GM18868 (cell line): ENCODE measurements around the gene KIAA0232.
"Not testable (repeated sequence)": the region's sequence is repeated elsewhere in the genome, so short reads cannot be mapped to it uniquely, and the experiment has no call there.

Experiments
- ATAC-seq: cut with Tn5 transposase; IDR thresholded peaks from one replicate; pipeline ENCODE4 v1.9.1; 2021; ENCODE audit warnings: mild to moderate bottlenecking, moderate library complexity; ENCODE audit not compliant: unreplicated experiment

Gene KIAA0232

GRCh38 chr4:6900181-6900812 is 117.8 kb downstream of the KIAA0232 start:
- ATAC-seq = no peak

- ATAC-seq = no peak
Observed at GRCh38 chr4:6900956-6901355, 118.4 kb downstream of the KIAA0232 start.

DNA sequence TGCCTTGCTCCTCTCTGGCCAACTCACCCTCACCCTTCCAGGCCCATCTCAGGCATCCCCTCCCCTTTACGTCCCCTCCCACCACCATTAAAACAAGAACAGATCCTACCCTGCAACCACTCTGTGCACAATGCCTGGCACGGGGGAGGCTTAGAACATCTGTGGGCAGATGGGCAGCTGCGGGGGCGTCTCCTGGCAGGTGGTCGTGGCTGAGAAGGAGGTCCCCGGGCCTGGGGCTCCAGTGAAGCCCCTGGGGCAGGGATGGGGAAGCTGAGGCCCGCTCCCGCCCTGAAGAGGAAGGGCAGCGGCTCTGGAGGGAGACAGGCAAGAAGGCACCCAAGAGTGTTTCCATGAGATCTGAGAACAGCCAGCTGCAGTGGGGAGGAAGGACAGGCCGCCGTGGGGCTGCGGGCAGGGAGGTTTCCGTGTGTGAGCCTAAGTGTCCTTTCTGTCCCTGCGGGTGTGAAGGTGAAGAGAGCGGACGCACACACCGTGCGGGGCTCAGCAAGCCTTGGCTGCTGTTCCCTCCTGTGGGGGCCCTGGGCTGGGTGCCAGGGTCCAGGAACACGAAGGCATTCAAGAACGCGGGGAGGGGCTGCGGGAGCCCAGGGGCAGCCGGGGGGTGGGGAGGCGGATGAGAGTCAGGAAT is 119.3 kb downstream of the KIAA0232 start:
- ATAC-seq = no peak

DNA sequence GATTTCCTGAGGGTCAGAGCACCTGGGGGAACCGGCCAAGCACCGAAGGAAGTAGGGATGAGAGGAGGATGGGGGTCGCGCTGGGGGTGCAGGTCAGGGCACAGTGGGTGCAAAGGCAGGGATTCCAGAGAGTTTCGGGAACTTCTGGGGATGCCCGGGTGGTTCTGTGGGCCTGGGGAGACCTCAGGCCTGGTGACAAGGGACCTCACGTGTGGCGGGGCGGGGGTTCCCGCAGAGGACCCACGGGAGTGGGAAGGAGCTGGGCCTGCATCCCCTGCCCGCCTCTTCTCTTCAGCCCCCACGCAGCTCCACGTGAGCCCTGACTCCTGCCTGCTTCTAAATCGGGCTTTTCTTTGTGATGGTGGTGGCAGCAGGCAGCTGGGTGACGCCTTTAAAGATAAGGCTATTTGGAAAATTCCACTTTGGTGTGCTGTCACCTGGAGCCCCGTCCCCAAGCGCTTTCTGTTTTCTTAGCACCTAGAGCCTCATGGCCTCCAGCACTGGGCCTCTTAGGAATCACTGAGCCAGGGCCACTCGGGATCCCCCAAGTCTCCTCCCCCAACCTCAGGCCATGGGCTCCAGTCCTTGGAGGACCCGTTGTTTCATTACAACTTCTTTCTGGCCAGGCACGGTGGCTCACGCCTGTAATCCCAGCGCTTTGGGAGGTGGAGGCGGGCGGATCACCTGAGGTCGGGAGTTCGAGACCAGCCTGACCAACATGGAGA is 120.0 kb downstream of the KIAA0232 start:
- ATAC-seq = no peak

DNA sequence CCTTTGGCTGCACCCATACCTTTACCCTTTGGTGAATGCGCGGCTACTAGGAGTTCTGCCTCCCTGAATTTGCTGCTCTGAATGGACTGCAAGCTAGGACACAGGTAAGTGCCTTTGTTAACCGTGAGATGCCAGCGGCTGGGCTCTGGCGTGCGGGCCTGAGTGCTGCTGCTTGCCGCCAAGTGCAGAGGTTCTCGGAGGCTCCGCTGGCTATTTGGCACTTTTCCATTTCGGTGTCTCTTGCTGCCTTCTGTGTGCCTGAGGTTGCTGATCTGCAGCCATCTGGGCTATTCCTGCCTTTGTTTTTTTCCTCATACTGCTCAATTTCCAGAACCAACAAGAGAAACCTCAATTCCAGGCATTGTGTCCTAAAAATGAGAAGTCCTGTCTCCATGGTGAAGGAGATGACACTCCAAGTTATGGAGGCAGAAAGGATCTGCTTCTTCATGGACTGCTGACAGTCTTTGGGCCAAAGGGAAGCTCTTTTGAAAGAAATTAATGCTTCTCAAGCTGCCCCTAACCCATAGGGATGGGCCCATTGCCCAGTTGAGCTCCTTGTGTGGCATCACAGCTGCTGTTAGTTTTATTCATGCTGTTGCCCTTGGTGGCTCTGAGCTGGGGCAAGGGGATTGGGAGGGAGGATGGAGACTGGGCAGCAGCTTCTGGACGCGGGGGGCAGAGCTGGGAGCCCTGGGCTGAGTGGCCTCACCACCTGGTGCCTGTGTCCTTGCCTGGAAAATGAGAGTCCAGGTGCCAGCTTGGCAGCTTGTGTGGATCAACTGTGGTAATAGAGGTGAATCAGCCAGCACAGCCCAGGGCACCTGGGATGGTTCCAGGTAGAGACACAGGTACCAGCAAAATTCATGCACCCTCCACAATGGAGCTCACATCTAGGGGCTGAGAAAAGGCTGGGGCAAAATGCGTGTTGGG is 123.3 kb downstream of the KIAA0232 start:
- ATAC-seq = no peak

GRCh38 chr4:6906486-6906885 is 124.0 kb downstream of the KIAA0232 start:
- not testable (repeated sequence) for ATAC-seq

GRCh38 chr4:6907658-6908191 is 125.2 kb downstream of the KIAA0232 start:
- no peak for ATAC-seq

DNA sequence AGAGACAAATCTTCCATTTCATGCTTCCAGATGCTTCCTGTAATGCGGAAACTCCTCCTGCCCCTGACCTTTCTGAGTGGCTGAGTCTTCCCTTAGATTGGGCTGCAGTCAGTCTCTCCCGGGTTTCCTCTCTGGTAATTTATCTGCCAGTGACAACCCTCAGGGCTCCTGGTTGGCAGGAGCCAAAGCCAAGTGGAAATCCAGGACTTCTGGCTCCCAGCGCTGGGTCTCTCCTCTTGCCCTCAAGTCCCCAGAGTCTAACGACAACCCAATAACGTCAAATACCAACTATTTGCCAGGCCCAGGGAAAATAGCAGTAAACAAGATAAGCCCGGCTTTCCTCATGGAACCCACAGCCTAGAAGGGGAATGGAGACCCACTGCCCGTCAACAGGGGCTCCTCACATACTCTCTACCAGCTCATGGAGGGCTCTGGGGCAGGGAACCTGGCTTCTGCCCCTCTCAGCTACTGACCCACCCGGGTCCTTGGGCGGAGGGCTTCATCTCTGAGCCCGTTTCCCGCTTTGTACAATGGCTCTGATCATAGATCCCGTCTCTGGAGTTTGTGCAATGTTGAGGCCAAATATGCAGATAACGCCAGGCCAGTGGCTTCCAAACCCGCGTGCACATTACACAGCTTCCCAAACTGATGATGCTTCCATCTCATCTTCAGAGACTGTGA is 126.0 kb downstream of the KIAA0232 start:
- ATAC-seq = no peak

GRCh38 chr4:6909113-6909969 is 126.8 kb downstream of the KIAA0232 start, which contains the start of gene TBC1D14:
Gene TBC1D14 (plus strand): TSS chr4:6909826. CDS start chr4:6923390, 13,564 bp downstream.
- peak; percentile 85 for ATAC-seq

GRCh38 chr4:6909970-6910339 is 127.4 kb downstream of the KIAA0232 start:
- peak; percentile 23 for ATAC-seq

DNA sequence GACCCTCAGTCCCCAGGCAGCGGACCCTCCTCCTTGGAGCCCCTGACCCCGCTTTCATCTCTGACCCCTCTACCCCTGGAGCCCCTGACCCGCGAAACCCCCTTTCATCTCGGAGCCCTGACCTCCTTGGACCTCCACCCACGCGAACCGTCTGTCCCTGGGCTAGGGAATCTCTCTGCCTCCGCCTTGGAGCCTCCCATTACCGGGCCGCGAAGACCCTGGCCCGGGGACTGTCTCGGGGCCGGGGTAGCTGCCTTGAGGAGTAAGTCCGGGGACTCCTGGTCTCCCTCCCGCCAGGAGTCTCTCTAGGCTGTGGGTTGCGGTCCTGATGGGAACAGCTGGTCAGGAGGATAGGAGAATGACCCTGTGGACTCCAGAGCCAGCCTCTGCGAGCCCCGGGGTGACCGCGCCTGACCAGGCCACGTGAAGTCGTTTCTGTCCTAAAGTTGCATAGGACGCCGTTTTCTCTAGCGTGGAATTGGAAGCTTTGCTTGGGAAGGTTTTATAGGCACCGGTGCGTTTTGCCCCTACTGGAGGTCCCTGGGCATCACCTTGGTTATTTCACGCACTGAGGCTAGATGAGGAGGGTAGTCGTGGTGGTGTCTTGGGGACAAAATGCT is 127.9 kb downstream of the KIAA0232 start:
- no peak for ATAC-seq

DNA sequence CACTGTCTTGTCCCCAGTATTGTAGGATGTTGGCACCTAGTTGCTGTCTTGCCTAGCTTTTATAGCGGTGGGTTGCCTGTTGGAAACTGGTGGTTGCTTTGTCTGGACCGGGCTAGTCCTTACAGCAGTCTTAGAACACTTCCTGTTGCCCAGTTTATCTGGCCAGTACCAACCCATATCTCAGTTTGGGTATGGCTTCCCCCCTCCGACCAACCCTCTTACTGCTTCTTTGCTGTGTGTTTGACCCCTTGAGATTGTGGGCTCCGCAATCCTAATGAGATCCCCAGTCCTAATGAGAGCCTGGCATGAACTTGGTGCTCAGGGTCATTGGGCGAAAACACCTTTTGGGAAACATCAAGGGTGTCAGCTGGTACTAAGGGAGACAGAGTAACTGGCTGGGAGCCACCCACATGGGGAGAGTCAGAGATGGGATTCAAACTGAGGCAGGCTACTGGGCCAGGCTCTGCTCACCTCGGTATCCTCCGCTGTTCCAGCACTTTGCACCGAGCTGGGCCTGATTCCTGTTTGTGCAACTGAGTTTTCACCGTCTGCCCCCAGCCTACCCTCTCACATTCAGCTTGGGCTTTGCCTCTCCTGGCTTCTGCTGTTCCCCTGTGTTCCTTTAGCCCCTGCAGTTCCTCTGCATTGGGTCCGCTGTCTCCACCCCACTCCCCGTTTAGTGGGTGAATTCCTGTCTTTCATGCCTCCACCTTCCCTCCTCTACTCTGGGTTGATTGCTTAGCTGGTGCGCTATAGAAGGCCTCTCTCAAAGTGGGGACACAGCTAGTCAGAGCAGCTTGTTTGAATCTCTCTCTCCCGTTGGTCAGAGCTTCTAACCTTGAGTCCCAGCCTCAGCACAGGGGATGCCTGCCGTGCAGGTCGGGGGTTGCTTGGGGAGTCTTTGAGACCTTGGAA is 128.7 kb downstream of the KIAA0232 start:
- no peak for ATAC-seq

- not testable (repeated sequence) for ATAC-seq
Observed at GRCh38 chr4:6911917-6912316, 129.4 kb downstream of the KIAA0232 start.

DNA sequence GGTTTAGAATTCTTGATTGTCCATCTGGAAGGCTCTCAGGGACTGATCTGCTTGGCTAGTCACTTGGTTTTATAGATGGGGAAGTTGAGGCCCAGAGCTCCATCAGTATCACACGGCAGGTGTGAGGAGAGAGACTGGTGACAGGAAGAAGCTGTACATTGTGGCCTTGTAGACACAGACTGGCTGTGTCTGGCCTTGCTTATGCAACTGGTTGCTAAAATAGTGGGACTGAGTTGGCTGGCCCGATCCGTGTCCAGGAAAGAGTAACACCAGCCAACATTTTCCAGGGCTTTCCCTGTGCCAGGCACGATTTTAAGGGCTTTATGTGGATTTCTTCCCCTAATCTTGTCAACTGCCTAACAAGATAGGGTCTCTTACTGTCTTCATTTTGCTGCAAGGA is 129.9 kb downstream of the KIAA0232 start:
- ATAC-seq = no peak

GRCh38 chr4:6913350-6913905 is 130.9 kb downstream of the KIAA0232 start:
- no peak for ATAC-seq

- ATAC-seq = no peak
Observed at GRCh38 chr4:6914448-6914847, 131.9 kb downstream of the KIAA0232 start.
